ENCODE data around the gene FOXN3.

FOXN3 gene

GRCh38 chr14:89417091-89417464 lies at the start of gene FOXN3:
Gene FOXN3, minus strand, starts transcription at chr14:89417233. Its CDS starts 4,757 bp downstream, at chr14:89412476.
- peak; percentile 52 to 77 (median 66) for DNase-seq

DNA sequence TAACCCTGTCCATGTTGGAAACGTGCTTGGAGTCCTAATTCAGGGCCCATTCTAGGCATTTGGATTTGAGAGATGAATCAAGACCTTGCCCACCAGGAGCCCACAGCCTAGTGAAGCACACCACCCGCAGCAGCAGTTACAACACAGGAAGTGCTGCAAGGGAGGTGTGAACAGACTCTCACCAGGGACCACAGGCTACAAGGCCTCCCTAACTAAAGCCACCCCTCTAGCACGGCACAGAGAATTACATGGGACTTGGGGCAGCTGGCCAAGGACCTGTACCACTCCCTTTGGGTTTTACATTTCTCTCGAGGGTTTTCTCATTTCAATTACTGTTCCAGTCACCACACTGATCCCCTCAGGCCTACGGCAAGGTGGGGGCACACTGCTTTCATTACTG lies 49.5 kb upstream of the FOXN3 start:
- DNase-seq, result no peak

DNA sequence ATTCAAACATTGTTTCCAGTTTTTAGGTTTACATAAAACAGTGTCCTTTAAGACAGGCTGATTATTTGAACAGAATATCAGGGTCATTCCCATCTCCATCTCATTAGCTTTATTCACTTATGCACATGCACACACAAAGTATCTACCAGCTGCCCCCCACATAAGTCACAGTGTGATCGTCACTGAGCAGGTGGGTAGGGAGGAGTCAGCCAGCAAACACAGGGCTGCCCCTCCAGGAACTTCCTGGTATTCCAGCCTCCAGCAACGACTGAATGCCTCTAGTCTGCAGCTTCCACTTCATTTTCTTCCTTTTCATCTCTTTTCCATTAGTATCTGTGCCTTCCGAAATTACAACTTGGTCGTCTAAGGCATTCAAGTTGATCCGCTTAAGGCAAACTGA lies 48.8 kb upstream of the FOXN3 start:
- DNase-seq, result no peak

DNA sequence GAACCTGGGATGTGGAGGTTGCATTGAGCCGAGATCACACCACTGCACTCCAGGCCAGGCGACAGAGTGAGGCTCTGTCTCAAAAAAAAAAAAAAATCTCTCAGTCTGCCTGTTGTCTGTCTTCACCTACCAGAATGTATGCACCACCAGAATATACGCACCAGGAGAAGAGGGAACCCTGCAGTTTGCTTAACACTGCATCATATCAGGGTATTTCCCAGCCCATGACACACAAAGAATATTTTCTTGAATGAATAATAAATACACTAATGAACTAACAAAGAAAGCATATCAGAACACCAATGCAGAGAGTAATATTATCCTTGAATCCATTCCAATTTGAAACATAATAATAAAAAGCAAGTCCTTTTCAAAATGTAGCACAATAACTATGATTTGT lies 44.2 kb upstream of the FOXN3 start:
- no peak for DNase-seq

GRCh38 chr14:89458713-89459420 lies 41.8 kb upstream of the FOXN3 start:
- no peak for DNase-seq

DNA sequence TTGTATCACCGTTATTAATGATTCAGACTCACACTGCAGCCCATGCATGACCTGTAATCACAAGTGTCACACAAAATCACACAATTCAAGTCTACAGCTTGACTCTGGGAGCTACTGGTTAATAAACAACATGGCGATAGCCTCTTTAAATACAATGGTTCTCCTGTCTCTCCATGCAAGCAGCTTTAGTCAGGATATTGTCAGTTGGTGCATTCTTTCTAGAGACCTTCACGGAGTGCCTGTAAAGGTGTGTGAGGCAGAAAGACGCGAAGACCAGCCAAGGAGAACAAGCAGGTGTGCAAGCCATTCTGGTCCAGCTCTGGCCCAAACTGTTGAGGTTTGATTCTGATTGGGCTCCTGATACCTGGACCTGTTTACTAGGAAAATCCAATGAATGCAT lies 40.0 kb upstream of the FOXN3 start:
- no peak for DNase-seq

DNA sequence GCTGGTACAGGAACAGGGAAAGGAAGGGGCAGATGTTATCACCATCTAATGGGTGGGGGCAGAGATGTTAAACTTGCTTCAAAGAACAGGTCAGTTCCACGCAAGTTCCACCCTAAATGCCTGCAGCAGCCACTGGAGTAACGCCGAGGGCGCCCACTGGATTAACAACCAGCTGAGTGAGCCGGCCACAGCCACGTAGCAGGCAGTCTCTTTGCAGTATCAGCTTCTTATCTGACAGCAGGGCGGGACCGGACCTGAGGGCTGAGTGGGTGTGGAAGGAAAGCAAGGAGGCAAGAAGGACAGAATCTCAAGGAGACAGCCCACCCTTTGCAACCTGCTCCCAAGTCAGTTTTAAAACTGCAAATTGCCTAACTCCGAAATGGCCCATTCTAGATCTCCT lies 38.4 kb upstream of the FOXN3 start:
- DNase-seq, result no peak

DNA sequence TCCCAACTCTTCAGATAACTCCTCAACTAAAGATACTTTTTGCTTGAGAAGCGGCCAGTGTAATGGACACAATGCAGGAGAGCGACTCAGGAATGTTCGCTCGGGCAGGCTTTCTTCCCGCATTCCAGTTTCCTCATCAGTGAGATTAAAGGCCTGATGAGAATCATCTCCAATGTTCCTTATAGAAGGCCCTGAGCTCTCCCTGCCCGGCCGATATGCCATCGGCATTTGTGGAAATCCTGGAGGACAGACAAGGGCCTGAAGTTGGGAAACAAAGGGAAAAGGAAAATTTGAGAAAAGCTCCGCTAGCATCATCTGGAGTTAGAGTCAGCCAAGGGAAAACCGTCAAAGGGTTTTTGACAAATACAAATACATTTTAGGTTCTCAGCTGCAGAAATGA lies 38.0 kb upstream of the FOXN3 start:
- no peak for DNase-seq

DNA sequence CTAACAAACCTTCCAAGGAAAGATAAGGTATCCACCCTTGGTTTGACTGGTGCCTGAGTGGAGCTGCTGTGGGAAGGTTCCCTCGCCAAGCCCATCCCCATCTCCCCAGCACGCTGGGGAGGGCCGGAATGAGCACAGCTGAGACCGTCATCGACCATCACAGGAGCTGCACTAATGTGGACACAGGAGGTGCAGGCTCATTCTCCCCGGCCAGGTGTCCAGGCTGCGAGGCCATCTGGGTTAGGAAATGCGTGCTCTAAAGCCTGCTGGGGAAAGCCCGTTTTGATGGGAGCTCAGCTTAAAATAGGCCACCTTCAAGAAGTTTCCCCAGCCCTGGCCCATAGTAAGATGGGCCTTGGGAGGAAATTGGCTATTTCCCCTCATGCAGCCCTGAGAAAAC lies 35.2 kb upstream of the FOXN3 start:
- DNase-seq, result no peak

- DNase-seq, result no peak
These were observed 34.2 kb upstream of the FOXN3 start for GRCh38 chr14:89451229-89451628.

GRCh38 chr14:89447182-89447944 lies 30.3 kb upstream of the FOXN3 start:
- no peak for DNase-seq

GRCh38 chr14:89445273-89445973 lies 28.4 kb upstream of the FOXN3 start:
- no peak for DNase-seq

DNA sequence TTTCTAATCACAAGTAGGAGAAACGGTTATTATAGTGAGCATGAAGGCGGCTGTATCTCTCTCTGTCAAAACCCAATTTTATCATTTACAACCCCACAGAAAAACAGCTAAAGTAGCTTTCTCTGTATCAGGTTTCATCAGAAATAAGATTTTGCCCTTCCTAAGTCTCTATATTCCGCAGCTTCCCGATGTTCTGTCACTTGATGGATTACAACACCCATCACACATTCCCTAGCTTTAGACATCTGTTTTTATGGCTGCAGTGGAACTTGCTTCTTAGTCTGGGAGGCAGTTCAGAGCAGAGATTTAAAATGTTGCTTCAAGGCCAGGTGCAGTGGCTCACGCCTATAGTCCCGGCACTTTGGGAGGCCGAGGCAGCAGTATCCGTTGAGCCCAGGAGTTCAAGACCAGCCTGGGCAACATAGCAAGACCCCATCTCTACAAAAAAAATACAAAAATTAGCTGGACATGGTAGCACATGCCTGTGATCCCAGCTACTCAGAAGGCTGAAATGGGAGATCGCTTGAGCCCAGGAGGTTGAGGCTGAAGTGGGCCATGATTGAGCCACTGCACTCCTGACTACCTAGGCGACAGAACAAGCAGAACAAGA lies 27.6 kb upstream of the FOXN3 start:
- DNase-seq, result no peak

DNA sequence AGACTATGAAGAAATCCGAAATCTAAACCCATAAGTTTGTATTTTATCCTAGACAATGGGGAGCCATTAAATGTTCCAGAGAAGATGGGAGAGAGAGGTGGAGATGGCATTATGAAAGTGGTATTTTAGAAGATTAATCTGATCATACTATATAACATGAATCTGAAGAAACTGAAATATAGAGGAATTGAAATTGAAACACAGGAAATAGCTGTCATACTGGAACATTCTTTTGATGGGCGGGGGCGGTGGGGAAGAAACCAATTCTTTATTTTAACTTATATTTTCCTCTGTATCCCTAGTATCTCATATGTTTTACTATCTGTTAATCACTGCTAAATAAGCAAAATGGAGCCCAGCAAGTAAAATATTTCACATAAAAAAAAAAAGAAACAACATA lies 27.0 kb upstream of the FOXN3 start:
- no peak for DNase-seq

GRCh38 chr14:89443042-89443629 lies 26.1 kb upstream of the FOXN3 start:
- DNase-seq, result no peak

DNA sequence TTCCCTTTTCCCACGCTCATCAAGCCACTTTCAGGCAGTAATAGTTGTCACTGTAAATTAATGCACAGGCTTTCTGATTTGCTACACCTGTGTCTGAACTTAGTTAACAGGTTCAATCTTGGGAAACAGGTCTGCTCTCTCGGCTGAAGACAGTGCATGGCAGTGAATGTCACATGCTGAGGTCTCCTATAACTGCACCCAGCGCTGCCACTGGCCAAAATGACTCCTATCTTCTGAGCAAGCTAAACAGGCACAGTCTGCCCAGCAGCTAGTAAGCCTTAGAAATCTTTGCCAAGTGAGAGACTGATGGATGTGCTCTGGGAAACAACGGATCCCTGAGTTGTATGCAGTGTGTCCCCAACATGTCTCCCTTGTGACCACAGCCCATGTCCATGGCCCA lies 25.2 kb upstream of the FOXN3 start:
- no peak for DNase-seq

- no peak for DNase-seq
These were observed 24.2 kb upstream of the FOXN3 start for GRCh38 chr14:89440986-89441909.

- no peak for DNase-seq
These were observed 19.0 kb upstream of the FOXN3 start for GRCh38 chr14:89435892-89436656.

- no peak for DNase-seq
These were observed 18.5 kb upstream of the FOXN3 start for GRCh38 chr14:89435492-89435891.

GRCh38 chr14:89432226-89432625 lies 15.2 kb upstream of the FOXN3 start:
- no peak for DNase-seq
